Activated CD8-positive, alpha-beta memory T cell treated with anti-CD3 and anti-CD28 coated beads for 48 hours (primary cell): ENCODE results near the gene STAMBPL1.
"Not testable (repeated sequence)": the region's sequence is repeated elsewhere in the genome, so short reads cannot be mapped to it uniquely, and the experiment has no call there.

ENCODE experiments used
- DNase-seq, 3 experiments: peaks; one replicate each; pipeline ENCODE4 v3.0.0-alpha.2; 2020; ENCODE audit warnings: low read depth in 2 of 3, low spot score in 2 of 3

Gene STAMBPL1

GRCh38 chr10:88879534-88880281, at the start of gene STAMBPL1:
TSS of gene STAMBPL1 (plus strand) at chr10:88880245. CDS start at chr10:88901709, 21,464 bp downstream.
- peak; percentile 50 to 70 (median 64) for DNase-seq

- no peak for DNase-seq
These were observed 49.3 kb upstream of the STAMBPL1 start for GRCh38 chr10:88830643-88831268.

GRCh38 chr10:88831709-88832108, 48.3 kb upstream of the STAMBPL1 start:
- no peak for DNase-seq

DNA sequence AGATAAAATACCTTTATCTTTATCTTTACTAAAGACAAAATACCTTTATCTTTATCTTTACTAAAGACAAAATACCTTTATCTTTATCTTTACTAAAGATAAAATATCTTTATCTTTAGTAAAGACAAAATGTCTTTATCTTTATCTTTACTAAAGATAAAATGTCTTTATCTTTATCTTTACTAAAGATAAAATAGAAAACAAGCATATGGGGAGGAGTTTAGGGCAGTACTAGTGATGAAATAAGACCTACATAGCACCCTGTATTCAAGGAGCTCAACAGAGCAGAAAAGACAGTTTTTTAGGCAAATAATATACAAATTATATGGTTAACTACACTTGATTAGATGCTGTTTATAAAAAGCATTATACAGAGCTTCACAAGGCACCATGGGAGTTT, 47.7 kb upstream of the STAMBPL1 start:
- no peak for DNase-seq

GRCh38 chr10:88833156-88833555, 46.9 kb upstream of the STAMBPL1 start:
- no peak for DNase-seq

DNA sequence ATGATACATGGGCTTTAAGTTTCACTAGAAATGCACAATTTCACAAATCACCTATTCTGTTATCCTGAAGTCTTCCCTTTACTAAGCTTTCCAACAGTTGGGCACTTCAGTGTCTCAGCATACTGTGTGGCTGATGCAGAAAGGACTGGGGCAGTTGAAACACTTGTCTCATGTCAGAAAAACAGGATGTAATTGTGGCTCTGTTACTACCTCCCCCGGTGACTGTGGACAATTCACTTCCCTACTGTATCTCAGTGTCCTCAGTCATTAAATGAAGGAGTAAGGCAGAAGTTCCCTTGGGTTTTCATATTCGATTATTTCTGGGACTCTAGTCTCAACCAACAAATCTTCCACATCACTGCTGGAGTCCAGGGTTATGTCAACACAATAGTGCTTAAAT, 46.3 kb upstream of the STAMBPL1 start:
- DNase-seq, result no peak

DNA sequence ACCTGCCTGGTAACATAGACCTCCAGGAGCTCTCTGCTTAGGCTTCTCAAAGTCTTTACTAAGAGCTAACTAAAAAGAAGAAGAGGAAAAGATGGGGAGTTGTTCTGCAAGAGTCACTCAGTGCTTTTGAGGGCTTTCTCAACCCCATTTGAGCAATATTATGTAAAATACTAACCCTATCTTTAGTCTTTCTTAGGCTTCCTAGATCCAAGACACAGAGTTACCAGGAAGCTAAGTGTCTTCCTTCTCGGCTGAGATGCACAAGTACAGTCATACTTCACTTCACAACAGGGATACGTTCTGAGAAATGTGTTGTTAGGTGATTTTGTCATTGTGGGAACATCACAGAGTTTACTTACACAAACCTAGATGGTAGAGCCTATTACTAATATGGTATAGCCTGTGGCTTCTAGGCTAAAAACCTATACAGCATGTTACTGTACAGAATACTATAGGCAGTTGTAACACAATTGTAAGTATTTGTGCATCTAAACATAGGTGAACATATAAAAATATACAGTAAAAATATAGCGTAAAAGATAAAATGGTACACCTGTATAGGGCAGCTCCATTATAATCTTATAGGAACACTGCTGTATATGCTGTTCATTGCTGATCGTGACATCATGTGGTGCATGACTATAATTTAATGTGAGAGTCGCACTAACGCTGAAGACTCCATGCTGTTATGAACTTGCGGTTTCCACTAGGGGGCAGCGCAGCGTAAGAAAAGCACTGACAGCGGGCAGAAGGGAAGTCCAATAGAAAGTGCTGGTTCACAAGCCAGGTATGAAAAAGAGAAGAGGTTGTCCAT, 44.7 kb upstream of the STAMBPL1 start:
- DNase-seq, result peak; percentile 56 to 60 (median 60)

DNA sequence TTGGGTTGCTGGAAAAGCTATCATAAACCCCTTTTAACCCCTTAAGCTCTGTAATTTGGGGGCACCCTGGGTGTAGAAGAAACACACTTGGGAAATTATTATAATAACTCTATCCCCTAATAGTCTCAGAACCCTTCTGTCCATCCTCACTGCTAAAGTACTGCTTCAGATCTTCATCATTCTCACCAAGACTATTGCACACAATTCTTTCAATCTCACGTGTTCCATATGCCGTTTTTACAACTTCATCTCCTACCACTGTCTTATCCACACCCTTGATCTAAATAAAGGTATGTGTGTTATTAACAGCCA, 44.2 kb upstream of the STAMBPL1 start:
- DNase-seq, result no peak

- not testable (repeated sequence) for DNase-seq
These were observed 42.4 kb upstream of the STAMBPL1 start for GRCh38 chr10:88837632-88838031.

DNA sequence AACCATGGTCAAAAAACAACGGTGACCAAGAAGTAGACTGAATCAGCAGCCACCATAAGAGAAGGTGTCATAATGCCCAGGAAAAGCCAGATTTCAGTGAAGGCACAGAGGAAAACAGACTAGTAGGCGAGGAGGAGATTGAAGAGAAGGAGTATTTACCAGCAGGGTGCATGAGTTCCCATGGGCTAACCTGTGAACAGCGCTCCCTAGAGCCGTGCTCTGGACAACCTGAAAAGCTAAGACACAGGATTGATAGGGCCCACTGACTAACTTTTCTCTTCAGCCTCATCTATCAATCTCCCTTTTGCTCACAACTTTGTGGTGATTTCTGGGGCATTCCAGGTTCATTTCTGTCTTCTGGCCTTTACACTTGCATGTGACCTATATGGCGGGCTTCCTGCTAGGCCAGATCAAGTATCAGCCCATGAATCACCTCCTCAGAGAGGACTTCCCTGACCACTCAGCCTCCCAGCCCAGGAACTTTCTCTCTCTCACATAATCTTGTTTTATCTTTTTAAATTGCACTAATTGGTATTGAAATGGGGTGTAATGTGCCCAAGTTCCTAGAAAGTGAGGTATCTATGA, 41.2 kb upstream of the STAMBPL1 start:
- no peak for DNase-seq

GRCh38 chr10:88840104-88840503, 39.9 kb upstream of the STAMBPL1 start:
- no peak for DNase-seq

DNA sequence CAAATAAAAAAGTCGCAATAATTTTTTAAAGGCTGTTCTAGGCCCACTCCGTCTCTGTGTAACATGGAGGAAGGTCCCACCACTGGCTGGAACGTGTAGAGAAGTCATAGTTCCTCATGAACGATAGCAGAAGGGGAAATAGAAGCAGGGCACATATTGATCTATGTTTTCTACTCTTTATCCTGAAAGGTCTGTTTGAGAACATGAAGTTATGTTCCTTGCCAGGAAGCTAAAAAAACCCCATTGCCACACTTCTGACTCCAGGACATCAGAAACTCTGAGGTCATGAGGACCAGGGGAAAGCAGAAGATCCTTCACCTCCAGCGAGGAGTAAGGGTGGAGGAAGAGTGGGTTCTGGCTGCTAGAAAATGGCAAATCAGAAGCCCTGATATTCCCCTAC, 39.2 kb upstream of the STAMBPL1 start:
- DNase-seq, result no peak

DNA sequence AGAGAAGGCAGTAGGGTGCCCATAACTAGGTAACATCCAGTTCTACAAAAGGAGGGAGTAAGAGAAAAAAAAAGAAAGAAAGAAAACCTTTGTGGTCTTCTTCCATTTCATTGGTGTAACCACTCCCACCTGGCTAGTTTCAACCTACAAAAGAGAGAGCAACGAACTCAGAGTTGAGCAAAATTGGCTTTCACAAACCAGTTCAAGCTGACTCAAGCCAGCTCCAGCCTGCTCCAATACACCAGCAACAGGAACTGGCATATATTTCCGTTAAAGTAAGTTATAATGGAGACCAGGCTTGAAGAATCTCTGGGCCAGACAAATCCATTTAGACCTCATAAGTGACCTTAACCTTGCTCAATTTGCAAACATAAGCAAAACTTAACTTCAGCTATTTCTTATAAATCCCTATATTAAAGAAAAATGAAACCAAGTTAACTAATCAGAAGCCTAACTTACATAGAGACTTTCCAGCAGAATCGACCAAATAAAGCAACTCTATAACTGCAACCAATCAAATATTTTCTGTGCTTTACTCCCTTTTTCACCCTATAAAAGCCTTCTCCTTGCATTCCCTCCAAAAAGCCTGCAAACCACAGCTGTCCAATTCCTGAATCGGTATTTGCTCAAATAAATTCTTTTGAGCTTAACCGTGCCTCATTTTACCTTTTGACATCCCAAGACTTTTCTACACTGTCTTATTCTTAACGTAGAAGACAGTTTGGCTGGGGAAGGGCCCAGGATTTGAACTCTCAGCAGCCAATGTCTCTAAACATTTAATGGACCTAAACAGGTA, 38.5 kb upstream of the STAMBPL1 start:
- no peak for DNase-seq

GRCh38 chr10:88843171-88843570, 36.9 kb upstream of the STAMBPL1 start:
- no peak for DNase-seq

GRCh38 chr10:88848499-88848898, 31.5 kb upstream of the STAMBPL1 start:
- no peak for DNase-seq

- no peak for DNase-seq
These were observed 30.8 kb upstream of the STAMBPL1 start for GRCh38 chr10:88849234-88849633.

DNA sequence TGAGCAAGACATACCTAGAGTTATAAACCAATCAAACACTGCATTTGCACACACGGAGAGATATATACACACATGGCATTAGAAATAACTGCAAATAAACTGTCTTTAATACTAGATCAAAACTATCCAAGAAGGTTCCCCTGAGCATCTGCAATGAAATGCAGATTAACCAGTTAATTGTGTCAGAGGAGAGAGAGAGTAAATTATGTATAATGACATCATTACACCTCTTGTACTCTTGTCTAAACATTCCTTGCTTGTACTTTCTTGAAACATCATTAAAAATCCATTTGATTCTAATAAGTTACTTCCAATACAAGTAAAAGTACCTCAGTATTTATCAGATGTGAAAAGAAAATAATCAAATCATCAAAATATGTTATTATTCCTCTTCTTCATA, 29.3 kb upstream of the STAMBPL1 start:
- no peak for DNase-seq

- DNase-seq, result no peak
These were observed 28.3 kb upstream of the STAMBPL1 start, which contains the start of gene ANKRD22 for GRCh38 chr10:88851706-88852105. TSS of gene ANKRD22 (minus strand) at chr10:88851844. CDS start at chr10:88851607, 237 bp downstream.

DNA sequence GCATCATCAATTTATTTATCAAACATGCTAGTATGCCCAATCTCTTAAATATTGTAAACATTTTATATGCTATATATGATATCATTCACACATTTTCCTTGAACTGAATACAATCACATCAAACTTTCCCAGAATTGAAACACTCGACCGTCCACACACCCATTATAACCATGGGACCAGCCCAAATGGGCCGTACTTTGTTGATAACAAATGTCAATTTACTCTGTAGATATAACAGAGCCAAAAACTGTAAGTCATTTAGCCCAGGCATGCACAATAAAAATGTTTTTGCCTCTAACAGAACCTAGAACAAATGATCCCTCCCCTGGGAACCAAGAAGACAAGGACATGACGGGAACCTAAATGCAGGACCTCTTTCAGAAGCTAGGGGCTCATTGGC, 27.7 kb upstream of the STAMBPL1 start:
- no peak for DNase-seq

DNA sequence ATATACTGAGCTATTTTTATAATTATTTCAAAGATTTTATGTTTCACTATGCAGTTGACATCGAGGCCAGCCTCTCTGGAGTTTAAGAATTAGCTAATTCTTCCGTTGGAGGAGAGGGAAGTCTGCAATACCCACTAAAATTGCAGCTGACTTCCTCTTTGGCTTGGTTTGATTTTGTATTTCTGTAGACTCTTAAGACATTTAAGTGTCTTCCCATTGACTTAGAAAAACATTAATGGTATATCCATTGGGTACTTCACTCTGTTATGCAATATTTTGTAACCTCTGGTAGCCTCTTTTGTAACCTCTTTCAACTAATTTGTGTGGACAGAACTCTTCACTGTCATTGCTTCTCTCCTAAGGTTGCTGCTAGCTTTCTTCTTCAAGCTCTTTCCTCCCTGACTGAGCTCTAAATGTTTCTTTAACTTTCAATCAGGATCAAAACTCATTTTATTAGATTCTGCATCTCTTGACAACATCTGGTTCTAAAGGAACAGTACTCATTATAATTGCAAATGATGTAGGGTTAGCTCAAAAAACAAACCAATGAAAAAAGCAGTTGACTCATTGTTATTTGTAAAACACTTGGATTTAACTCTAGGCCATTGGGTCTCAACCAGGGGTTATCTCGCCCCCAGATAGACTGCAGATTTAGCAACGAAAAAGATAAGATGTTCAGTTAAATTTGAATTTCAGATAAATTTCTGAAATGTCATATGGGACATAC, 26.7 kb upstream of the STAMBPL1 start:
- DNase-seq, result no peak
